Measurements from ENCODE around the gene RCC2.

DNA sequence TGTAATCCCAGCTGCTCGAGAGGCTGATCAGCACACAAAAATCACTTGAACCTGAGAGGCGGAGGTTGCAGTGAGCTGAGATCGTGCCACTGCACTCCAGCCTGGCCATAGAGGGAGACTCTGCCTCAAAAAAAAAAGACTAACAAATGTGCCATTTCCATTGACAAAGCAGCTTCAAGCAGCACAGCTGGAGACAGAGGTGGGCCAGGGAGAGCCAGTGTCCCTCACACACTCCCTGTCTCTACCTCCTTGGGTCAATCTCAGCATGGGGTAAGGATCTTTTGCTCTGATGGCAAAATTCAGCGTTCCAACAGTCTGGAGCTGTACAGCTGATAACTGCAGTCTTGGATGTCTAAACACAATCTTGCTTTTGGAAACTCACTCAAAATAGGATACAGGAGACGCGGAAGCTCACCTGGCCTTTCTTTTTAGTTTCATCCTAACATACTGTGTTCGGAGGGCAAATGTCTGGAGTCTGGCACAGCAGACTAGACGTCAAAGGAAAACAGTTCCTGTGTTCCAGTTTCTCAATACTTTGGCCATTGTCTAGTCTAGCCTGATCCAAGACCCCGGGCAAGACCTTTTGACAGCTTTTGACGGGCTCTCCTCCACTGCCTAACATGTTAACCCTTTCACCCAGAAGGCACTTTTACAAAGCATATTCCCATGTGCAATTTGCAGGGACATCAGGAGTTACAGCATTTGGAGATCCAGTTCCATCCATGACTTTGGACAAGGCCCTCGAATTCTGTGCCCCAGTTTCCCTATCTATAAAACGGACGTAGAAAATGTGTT is 2.9 kb downstream of the RCC2 start:
- TF ChIP-seq, protein P1, sequence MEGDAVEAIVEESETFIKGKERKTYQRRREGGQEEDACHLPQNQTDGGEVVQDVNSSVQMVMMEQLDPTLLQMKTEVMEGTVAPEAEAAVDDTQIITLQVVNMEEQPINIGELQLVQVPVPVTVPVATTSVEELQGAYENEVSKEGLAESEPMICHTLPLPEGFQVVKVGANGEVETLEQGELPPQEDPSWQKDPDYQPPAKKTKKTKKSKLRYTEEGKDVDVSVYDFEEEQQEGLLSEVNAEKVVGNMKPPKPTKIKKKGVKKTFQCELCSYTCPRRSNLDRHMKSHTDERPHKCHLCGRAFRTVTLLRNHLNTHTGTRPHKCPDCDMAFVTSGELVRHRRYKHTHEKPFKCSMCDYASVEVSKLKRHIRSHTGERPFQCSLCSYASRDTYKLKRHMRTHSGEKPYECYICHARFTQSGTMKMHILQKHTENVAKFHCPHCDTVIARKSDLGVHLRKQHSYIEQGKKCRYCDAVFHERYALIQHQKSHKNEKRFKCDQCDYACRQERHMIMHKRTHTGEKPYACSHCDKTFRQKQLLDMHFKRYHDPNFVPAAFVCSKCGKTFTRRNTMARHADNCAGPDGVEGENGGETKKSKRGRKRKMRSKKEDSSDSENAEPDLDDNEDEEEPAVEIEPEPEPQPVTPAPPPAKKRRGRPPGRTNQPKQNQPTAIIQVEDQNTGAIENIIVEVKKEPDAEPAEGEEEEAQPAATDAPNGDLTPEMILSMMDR (IDR thresholded peaks at IDR 0.05) = no peak
- no peak for TF ChIP-seq TAF1 (IDR thresholded peaks at IDR 0.05; ENCODE audit: borderline replicate concordance, low read depth, low read length)
- TF ChIP-seq, protein P2, sequence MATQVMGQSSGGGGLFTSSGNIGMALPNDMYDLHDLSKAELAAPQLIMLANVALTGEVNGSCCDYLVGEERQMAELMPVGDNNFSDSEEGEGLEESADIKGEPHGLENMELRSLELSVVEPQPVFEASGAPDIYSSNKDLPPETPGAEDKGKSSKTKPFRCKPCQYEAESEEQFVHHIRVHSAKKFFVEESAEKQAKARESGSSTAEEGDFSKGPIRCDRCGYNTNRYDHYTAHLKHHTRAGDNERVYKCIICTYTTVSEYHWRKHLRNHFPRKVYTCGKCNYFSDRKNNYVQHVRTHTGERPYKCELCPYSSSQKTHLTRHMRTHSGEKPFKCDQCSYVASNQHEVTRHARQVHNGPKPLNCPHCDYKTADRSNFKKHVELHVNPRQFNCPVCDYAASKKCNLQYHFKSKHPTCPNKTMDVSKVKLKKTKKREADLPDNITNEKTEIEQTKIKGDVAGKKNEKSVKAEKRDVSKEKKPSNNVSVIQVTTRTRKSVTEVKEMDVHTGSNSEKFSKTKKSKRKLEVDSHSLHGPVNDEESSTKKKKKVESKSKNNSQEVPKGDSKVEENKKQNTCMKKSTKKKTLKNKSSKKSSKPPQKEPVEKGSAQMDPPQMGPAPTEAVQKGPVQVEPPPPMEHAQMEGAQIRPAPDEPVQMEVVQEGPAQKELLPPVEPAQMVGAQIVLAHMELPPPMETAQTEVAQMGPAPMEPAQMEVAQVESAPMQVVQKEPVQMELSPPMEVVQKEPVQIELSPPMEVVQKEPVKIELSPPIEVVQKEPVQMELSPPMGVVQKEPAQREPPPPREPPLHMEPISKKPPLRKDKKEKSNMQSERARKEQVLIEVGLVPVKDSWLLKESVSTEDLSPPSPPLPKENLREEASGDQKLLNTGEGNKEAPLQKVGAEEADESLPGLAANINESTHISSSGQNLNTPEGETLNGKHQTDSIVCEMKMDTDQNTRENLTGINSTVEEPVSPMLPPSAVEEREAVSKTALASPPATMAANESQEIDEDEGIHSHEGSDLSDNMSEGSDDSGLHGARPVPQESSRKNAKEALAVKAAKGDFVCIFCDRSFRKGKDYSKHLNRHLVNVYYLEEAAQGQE (IDR thresholded peaks at IDR 0.05; ENCODE audit: low read depth, low read length) = no peak
- no peak for TF ChIP-seq EZH2phosphoT487 (IDR thresholded peaks at IDR 0.05; ENCODE audit: borderline replicate concordance, low read depth)
- TF ChIP-seq POLR2AphosphoS5 (IDR thresholded peaks at IDR 0.05; ENCODE audit: low read depth, low read length) = no peak
- no peak for TF ChIP-seq FOSL2 (IDR thresholded peaks at IDR 0.05; ENCODE audit: borderline replicate concordance, low read depth)
